ENCODE measurements around the gene MEN1.

The MEN1 gene

GRCh38 chr11:64813826-64814225 is 3.5 kb upstream of the MEN1 start (continued):
- TF ChIP-seq BACH2 (CRISPR knock-in tag; IDR thresholded peaks at IDR 0.05; ENCODE audit: borderline replicate concordance) = no peak
- no peak for TF ChIP-seq ZNF565 (CRISPR knock-in tag; conservative IDR thresholded peaks at IDR 0.05; ENCODE audit: low read depth)
- no peak for TF ChIP-seq OSR1 (CRISPR knock-in tag; IDR thresholded peaks at IDR 0.05)

- TF ChIP-seq ARNTL (CRISPR knock-in tag; IDR thresholded peaks at IDR 0.05; ENCODE audit: borderline replicate concordance, low read depth) (no peak), ZNF8 (CRISPR knock-in tag; IDR thresholded peaks at IDR 0.05) (no peak), POU6F1 (CRISPR knock-in tag; IDR thresholded peaks at IDR 0.05; ENCODE audit: borderline replicate concordance, low read depth) (no peak), ZC3H10 (CRISPR knock-in tag; IDR thresholded peaks at IDR 0.05) (no peak), ESRRG (CRISPR knock-in tag; IDR thresholded peaks at IDR 0.05) (no peak), ZFP30 (CRISPR knock-in tag; IDR thresholded peaks at IDR 0.05) (no peak), ZNF565 (CRISPR knock-in tag; conservative IDR thresholded peaks at IDR 0.05; ENCODE audit: low read depth) (no peak), PPARA (CRISPR knock-in tag; IDR thresholded peaks at IDR 0.05; ENCODE audit: borderline replicate concordance) (no peak), SNAI2 (CRISPR knock-in tag; IDR thresholded peaks at IDR 0.05) (no peak), CSRNP3 (CRISPR knock-in tag; IDR thresholded peaks at IDR 0.05) (no peak), ISL1 (CRISPR knock-in tag; IDR thresholded peaks at IDR 0.05) (no peak), CSDC2 (CRISPR knock-in tag; IDR thresholded peaks at IDR 0.05) (no peak), PATZ1 (CRISPR knock-in tag; IDR thresholded peaks at IDR 0.05; ENCODE audit: borderline replicate concordance) (no peak), GLIS3 (CRISPR knock-in tag; IDR thresholded peaks at IDR 0.05) (no peak), TOX (CRISPR knock-in tag; IDR thresholded peaks at IDR 0.05; ENCODE audit: borderline replicate concordance) (no peak), CREB5 (CRISPR knock-in tag; IDR thresholded peaks at IDR 0.05; ENCODE audit: low read depth) (no peak), OSR1 (CRISPR knock-in tag; IDR thresholded peaks at IDR 0.05) (no peak), TSHZ2 (CRISPR knock-in tag; IDR thresholded peaks at IDR 0.05) (no peak), ZFP3 (CRISPR knock-in tag; IDR thresholded peaks at IDR 0.05) (no peak), RARB (CRISPR knock-in tag; IDR thresholded peaks at IDR 0.05) (no peak)
- peak; percentile 6 for ATAC-seq
Observed at GRCh38 chr11:64810891-64811272, 531 bp upstream of the MEN1 start.

- ATAC-seq = peak; percentile 28
- TF ChIP-seq TOX (CRISPR knock-in tag; IDR thresholded peaks at IDR 0.05; ENCODE audit: borderline replicate concordance) = no peak
- TF ChIP-seq RARB (CRISPR knock-in tag; IDR thresholded peaks at IDR 0.05) = no peak
- no peak for TF ChIP-seq ZC3H10 (CRISPR knock-in tag; IDR thresholded peaks at IDR 0.05)
- no peak for TF ChIP-seq CREB5 (CRISPR knock-in tag; IDR thresholded peaks at IDR 0.05; ENCODE audit: low read depth)
- no peak for TF ChIP-seq ISL1 (CRISPR knock-in tag; IDR thresholded peaks at IDR 0.05)
- TF ChIP-seq TSHZ2 (CRISPR knock-in tag; IDR thresholded peaks at IDR 0.05) = no peak
- no peak for TF ChIP-seq PPARA (CRISPR knock-in tag; IDR thresholded peaks at IDR 0.05; ENCODE audit: borderline replicate concordance)
- TF ChIP-seq TCF4 (CRISPR knock-in tag; IDR thresholded peaks at IDR 0.05; ENCODE audit: borderline replicate concordance) = no peak
- no peak for TF ChIP-seq SNAI2 (CRISPR knock-in tag; IDR thresholded peaks at IDR 0.05)
- no peak for TF ChIP-seq PATZ1 (CRISPR knock-in tag; IDR thresholded peaks at IDR 0.05; ENCODE audit: borderline replicate concordance)
- TF ChIP-seq ZFP3 (CRISPR knock-in tag; IDR thresholded peaks at IDR 0.05) = no peak
- no peak for TF ChIP-seq ESRRG (CRISPR knock-in tag; IDR thresholded peaks at IDR 0.05)
Observed at GRCh38 chr11:64809781-64810241, 540 bp downstream of the MEN1 start.
